Esophagus squamous epithelium (tissue), 5 donors: Measurements from ENCODE around the gene PLA2G12B. TPM values are rescaled to one million over a fixed set of nuclear protein-coding genes. Genes with fewer than 3 reads are reported as not detected.
"Not testable (repeated sequence)": the region's sequence is repeated elsewhere in the genome, so short reads cannot be mapped to it uniquely, and the experiment has no call there.

Source experiments
- DNase-seq: peaks from one replicate; lab custom pipeline; 2025; lab: John Stamatoyannopoulos, UW
- H3K27ac ChIP-seq, 4 donors: fragments of 200-600 bp; sonication (generic); one replicate each; pipeline ENCODE4 v1.5.1; 2016 to 2019; ENCODE audit warnings: mild to moderate bottlenecking in 1 of 4
- H3K27me3 ChIP-seq, 4 donors: fragments of 200-600 bp; sonication (generic); 1 replicate in 3 of 4; 2 replicates in 1 of 4; pipeline versions ENCODE4 v1.5.1 to v1.6.0; 2017 to 2021; ENCODE audit warnings: antibody characterized with exemption in 1 of 4
- H3K36me3 ChIP-seq, 3 donors: fragments of 200-600 bp; sonication (generic); one replicate each; pipeline ENCODE4 v1.5.1; 2016 to 2019
- H3K4me1 ChIP-seq, 3 donors: fragments of 200-600 bp; sonication (generic); one replicate each; pipeline ENCODE4 v1.5.1; 2017 to 2019
- H3K4me3 ChIP-seq, 4 donors: fragments of 200-600 bp; sonication (generic); 1 replicate in 3 of 4; 2 replicates in 1 of 4; pipeline ENCODE4 v1.5.1; 2016 to 2019; ENCODE audit warnings: mild to moderate bottlenecking in 2 of 4, moderate library complexity in 1 of 4
- H3K9me3 ChIP-seq, 3 donors: fragments of 200-600 bp; sonication (generic); one replicate each; pipeline ENCODE4 v1.5.1; 2016 to 2019
- CTCF ChIP-seq, 6 experiments: fragments of 450-650 bp in 4 of 6; fragments of 200-600 bp in 2 of 6; sonication (generic) in 2 of 6; IDR thresholded peaks; one replicate each; pipeline ENCODE4 v1.5.1; 2016 to 2019; ENCODE audit warnings: antibody characterized with exemption in 6 of 6, mild to moderate bottlenecking in 4 of 6, moderate library complexity in 4 of 6
- POLR2A ChIP-seq, 4 donors: fragments of 450-650 bp; IDR thresholded peaks; one replicate each; pipeline ENCODE4 v1.6.1; 2017; ENCODE audit warnings: antibody characterized with exemption in 4 of 4, mild to moderate bottlenecking in 4 of 4, moderate library complexity in 3 of 4
- WGBS, 2 donors: methylation state at CpG; one replicate each; pipeline ENCODE4 v1.1.5; 2018; 5-methylcytosine and 5-hydroxymethylcytosine counted together
- intact Hi-C: fragments of 100-400 bp; cut with DNase I; formaldehyde crosslinking; loops from one replicate; pipeline ENCODE4 v1.15.0; 2022
- total RNA-seq, 4 donors: library from RNA; depleted of rRNA; stranded (reverse); fragments of >200 nt; gene quantifications; one replicate each; pipeline ENCODE4 v1.1.0, GENCODE V29; 2016
- donor health status: DM: yes; HTN: yes; CAD: no.

PLA2G12B gene
- not detected for total RNA-seq

DNA sequence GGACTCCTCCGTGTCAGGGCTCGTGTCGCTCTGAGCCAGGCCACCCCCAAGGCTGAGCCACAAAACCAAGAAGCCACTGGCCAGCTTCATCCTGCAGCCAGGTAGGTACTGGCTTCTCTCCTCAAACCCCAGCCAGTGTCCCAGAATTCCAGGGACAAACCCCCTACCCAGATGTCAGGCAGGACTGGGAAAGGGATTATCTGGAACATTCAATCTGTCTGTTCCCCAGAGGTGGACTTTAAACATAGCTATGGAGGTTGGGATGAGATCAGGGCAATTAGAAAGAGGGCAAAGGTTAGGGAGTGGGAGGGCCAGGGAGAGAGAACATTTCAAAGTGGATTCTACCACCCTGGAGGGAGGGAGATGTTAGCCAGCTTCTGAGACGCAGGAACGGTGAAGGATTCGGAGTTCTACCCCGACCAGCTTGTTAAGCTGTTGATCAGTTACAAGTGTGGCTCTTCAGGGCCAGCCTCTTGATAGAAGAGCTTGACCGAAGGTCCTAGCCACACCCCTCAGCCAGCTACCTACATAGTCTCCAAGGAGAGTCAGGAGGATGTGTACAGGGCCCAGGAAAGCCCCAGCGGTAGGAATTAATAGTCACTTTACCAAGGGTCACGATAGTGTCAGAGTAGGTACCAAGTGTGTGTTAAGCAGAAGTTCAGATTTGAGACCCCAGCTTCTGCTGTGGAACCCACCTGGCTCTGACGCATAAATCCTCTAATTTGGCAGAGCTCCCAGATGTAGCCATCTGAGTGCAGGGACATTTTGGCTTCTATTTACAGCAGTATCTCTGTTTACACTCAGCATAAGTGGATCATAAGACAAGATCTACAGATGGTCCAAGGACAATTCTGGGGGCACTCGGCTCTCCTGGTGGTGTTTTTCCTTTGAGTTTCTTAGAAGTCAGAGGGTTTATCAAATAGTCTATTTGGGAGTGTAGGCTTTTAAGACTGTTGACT is at the start of gene PLA2G12B:
Gene PLA2G12B, minus strand, starts transcription at position 211 of the 959 bp plus-strand sequence. Its CDS starts 121 bp downstream, at position 90.
- no peak within 1 kb of the TSS for H3K27ac ChIP-seq
- intact Hi-C loops, result no loop called here
- H3K27me3 ChIP-seq, result peaks cover 0 to 3% (median 0%) of the 10 kb centered on the region in 4 donors
- H3K4me1 ChIP-seq, result no peaks in the 10 kb centered on the region
- TF ChIP-seq POLR2A (IDR thresholded peaks at IDR 0.05) (no peak), CTCF (IDR thresholded peaks at IDR 0.05) (no peak)
- no peaks in the 10 kb centered on the region for H3K9me3 ChIP-seq
- WGBS, 2 donors, result 64 to 83% methylated on average over 5 to 10 of the region's 12 CpGs
- H3K36me3 ChIP-seq, result no peaks in the 10 kb centered on the region
- H3K4me3 ChIP-seq, result no peak within 1 kb of the TSS
- DNase-seq, result no peak

- H3K36me3 ChIP-seq, result peaks cover 0 to 51% (median 0%) of the 10 kb centered on the region in 3 donors
These were observed 49.2 kb upstream of the PLA2G12B start for GRCh38 chr10:73003822-73004221.

DNA sequence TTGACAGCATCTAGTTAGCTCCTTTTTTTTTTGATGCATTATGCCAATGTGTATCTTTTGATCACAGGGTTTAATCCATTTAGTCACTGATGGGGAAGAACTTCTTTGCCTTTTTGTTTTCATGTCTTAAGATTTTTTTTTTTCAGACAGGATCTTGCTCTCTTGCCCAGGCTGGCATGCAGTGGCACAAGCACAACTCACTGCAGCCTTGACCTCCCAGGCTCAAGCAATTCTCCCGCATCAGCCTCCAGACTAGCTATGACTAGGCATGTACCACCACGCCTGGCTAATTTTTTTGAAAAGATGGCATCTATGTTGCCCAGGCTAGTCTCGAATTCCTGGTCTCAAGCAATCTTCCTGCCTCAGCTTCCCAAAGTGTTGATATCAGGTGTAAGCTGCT is 46.4 kb upstream of the PLA2G12B start:
- no peak overlapping the region for H3K4me3 ChIP-seq
- intact Hi-C loops, result no loop called here
- no peaks in the 10 kb centered on the region for H3K9me3 ChIP-seq
- peaks cover 0 to 23% (median 0%) of the 10 kb centered on the region in 3 donors for H3K36me3 ChIP-seq
- DNase-seq, result no peak
- 56 to 69% methylated on average over 3 of the region's 3 CpGs for WGBS, 2 donors
- H3K27me3 ChIP-seq, result no peaks in the 10 kb centered on the region
- H3K4me1 ChIP-seq, result no peaks in the 10 kb centered on the region
- no peak overlapping the region for H3K27ac ChIP-seq
- no peak for TF ChIP-seq POLR2A (IDR thresholded peaks at IDR 0.05)
- TF ChIP-seq CTCF (IDR thresholded peaks at IDR 0.05), result no peak

More at GRCh38 chr10:73003822-73004221, 49.2 kb upstream of the PLA2G12B start:
- Histone ChIP-seq H3K9me3 (no peaks in the 10 kb centered on the region), H3K4me3 (no peak overlapping the region), H3K27ac (no peak overlapping the region), H3K27me3 (no peaks in the 10 kb centered on the region), H3K4me1 (no peaks in the 10 kb centered on the region)
- DNase-seq, result no peak
- no peak for TF ChIP-seq POLR2A (IDR thresholded peaks at IDR 0.05)
- no peak for TF ChIP-seq CTCF (IDR thresholded peaks at IDR 0.05)
- intact Hi-C loops, result no loop called here

- WGBS, 2 donors, result 85 to 95% methylated on average over 2 of the region's 2 CpGs
- Histone ChIP-seq H3K4me1 (no peaks in the 10 kb centered on the region), H3K27me3 (no peaks in the 10 kb centered on the region), H3K4me3 (no peak overlapping the region), H3K9me3 (no peaks in the 10 kb centered on the region), H3K36me3 (no peaks in the 10 kb centered on the region), H3K27ac (no peak overlapping the region)
- TF ChIP-seq POLR2A (IDR thresholded peaks at IDR 0.05), result no peak
- TF ChIP-seq CTCF (IDR thresholded peaks at IDR 0.05), result no peak
- no peak for DNase-seq
- intact Hi-C loops, result no loop called here
These were observed 42.5 kb upstream of the PLA2G12B start for GRCh38 chr10:72997099-72997498.

DNA sequence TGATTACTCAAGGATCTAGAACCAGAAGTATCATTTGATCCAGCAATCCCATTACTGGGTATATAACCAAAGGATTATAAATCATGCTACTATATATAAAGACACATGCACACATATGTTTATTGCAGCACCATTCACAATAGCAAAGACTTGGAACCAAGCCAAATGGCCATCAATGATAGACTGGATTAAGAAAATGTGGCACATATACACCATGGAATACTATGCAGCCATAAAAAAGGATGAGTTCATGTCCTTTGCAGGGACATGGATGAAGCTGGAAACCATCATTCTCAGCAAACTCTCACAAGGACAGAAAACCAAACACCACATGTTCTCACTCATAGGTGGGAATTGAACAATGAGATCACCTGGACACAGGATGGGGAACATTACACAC is 40.9 kb upstream of the PLA2G12B start:
- H3K4me3 ChIP-seq, intact Hi-C loops, H3K36me3 ChIP-seq, H3K27me3 ChIP-seq, H3K9me3 ChIP-seq, H3K4me1 ChIP-seq, H3K27ac ChIP-seq, DNase-seq: not testable (repeated sequence)

DNA sequence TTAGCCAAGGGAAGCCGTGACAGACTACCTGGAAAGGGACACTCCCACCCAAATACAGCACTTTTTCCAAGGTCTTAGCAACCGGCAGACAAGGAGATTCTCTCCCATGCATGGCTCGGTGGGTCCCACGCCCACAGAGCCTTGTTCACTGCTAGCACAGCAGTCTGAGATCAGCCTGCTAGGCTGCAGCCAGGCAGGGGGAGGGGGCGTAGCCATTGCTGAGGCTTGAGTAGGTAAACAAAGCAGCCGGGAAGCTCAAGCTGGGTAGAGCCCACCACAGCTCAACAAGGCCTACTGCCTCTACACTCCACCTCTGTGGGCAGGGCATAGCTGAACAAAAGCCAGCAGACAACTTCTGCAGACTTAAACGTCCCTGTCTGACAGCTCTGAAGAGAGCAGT is 35.2 kb upstream of the PLA2G12B start:
- WGBS, 2 donors, result 76% methylated on average over 2 of the region's 7 CpGs; no CpG with 5 or more reads in 1 of the 2 donors
- H3K9me3 ChIP-seq, H3K4me3 ChIP-seq, DNase-seq, H3K4me1 ChIP-seq, H3K36me3 ChIP-seq, H3K27me3 ChIP-seq, H3K27ac ChIP-seq, intact Hi-C loops: not testable (repeated sequence)

DNA sequence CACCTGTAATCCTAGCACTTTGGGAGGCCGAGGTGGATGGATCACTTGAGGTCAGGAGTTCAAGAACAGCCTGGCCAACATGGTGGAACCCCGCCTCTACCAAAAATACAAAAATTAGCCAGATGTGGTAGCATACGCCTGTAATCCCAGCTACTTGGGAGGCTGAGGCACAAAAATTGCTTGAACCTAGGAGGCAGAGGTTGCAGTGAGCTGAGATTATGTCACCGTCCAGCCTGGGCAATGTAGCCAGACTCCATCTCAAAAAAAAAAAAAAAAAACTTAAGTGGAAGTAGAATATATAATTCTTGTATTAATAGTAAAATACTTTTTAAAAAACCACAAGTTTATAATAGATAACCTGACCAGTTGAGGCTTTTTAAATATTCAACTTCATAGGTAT is 30.0 kb upstream of the PLA2G12B start:
- H3K27ac ChIP-seq, DNase-seq, H3K4me3 ChIP-seq, H3K9me3 ChIP-seq, H3K4me1 ChIP-seq, intact Hi-C loops, H3K27me3 ChIP-seq, H3K36me3 ChIP-seq: not testable (repeated sequence)
- WGBS, 2 donors, result 89 to 93% methylated on average over 4 of the region's 4 CpGs
